ENCODE results near the gene BCAN. TPM values are rescaled to one million over a fixed set of nuclear protein-coding genes. Genes with fewer than 3 reads are reported as not detected.

BCAN gene
- total RNA-seq, 1 experiment from 2014 or later = 3.6 TPM

DNA sequence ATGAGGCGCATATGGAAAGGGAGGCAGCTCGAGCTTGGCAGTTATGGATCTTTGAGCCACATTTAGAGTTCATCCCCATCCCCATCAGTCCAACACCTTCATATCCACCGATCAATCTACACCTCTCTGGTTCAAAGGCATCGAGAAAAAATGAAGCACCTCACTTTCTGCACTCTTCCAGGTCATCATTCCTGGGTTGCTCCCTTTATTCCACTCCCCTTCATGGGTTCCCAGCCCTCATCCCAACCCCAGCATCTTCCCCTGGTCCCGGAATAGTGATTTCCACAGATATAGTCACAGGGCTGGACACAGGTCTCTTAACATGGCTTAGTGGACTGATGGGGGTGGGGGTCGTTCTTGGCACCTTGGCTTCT, 22.3 kb upstream of the BCAN start (continued):
- TF ChIP-seq, protein P1, sequence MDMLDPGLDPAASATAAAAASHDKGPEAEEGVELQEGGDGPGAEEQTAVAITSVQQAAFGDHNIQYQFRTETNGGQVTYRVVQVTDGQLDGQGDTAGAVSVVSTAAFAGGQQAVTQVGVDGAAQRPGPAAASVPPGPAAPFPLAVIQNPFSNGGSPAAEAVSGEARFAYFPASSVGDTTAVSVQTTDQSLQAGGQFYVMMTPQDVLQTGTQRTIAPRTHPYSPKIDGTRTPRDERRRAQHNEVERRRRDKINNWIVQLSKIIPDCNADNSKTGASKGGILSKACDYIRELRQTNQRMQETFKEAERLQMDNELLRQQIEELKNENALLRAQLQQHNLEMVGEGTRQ (CRISPR knock-in tag; IDR thresholded peaks at IDR 0.05) = no peak
- TF ChIP-seq ZNF121 (CRISPR knock-in tag; IDR thresholded peaks at IDR 0.05) = no peak
- TF ChIP-seq, protein P2, sequence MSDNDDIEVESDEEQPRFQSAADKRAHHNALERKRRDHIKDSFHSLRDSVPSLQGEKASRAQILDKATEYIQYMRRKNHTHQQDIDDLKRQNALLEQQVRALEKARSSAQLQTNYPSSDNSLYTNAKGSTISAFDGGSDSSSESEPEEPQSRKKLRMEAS (CRISPR knock-in tag; IDR thresholded peaks at IDR 0.05) = no peak
- TF ChIP-seq, protein P3, sequence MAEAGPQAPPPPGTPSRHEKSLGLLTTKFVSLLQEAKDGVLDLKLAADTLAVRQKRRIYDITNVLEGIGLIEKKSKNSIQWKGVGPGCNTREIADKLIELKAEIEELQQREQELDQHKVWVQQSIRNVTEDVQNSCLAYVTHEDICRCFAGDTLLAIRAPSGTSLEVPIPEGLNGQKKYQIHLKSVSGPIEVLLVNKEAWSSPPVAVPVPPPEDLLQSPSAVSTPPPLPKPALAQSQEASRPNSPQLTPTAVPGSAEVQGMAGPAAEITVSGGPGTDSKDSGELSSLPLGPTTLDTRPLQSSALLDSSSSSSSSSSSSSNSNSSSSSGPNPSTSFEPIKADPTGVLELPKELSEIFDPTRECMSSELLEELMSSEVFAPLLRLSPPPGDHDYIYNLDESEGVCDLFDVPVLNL (CRISPR knock-in tag; IDR thresholded peaks at IDR 0.05; ENCODE audit: borderline replicate concordance, low read depth) = no peak
- TF ChIP-seq ETV6 (CRISPR knock-in tag; IDR thresholded peaks at IDR 0.05) = no peak
- no peak for TF ChIP-seq JUN (CRISPR knock-in tag; IDR thresholded peaks at IDR 0.05)
- TF ChIP-seq ZNF232 (CRISPR knock-in tag; IDR thresholded peaks at IDR 0.05) = no peak
- no peak for TF ChIP-seq NR3C1 (CRISPR knock-in tag; conservative IDR thresholded peaks at IDR 0.05; ENCODE audit: low read depth)
- TF ChIP-seq, protein P4, sequence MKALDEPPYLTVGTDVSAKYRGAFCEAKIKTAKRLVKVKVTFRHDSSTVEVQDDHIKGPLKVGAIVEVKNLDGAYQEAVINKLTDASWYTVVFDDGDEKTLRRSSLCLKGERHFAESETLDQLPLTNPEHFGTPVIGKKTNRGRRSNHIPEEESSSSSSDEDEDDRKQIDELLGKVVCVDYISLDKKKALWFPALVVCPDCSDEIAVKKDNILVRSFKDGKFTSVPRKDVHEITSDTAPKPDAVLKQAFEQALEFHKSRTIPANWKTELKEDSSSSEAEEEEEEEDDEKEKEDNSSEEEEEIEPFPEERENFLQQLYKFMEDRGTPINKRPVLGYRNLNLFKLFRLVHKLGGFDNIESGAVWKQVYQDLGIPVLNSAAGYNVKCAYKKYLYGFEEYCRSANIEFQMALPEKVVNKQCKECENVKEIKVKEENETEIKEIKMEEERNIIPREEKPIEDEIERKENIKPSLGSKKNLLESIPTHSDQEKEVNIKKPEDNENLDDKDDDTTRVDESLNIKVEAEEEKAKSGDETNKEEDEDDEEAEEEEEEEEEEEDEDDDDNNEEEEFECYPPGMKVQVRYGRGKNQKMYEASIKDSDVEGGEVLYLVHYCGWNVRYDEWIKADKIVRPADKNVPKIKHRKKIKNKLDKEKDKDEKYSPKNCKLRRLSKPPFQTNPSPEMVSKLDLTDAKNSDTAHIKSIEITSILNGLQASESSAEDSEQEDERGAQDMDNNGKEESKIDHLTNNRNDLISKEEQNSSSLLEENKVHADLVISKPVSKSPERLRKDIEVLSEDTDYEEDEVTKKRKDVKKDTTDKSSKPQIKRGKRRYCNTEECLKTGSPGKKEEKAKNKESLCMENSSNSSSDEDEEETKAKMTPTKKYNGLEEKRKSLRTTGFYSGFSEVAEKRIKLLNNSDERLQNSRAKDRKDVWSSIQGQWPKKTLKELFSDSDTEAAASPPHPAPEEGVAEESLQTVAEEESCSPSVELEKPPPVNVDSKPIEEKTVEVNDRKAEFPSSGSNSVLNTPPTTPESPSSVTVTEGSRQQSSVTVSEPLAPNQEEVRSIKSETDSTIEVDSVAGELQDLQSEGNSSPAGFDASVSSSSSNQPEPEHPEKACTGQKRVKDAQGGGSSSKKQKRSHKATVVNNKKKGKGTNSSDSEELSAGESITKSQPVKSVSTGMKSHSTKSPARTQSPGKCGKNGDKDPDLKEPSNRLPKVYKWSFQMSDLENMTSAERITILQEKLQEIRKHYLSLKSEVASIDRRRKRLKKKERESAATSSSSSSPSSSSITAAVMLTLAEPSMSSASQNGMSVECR (CRISPR knock-in tag; IDR thresholded peaks at IDR 0.05; ENCODE audit: borderline replicate concordance) = no peak
- TF ChIP-seq NFYB (CRISPR knock-in tag; conservative IDR thresholded peaks at IDR 0.05; ENCODE audit: low read depth) = no peak
- no peak for TF ChIP-seq FOXP1 (CRISPR knock-in tag; IDR thresholded peaks at IDR 0.05; ENCODE audit: borderline replicate concordance)

DNA sequence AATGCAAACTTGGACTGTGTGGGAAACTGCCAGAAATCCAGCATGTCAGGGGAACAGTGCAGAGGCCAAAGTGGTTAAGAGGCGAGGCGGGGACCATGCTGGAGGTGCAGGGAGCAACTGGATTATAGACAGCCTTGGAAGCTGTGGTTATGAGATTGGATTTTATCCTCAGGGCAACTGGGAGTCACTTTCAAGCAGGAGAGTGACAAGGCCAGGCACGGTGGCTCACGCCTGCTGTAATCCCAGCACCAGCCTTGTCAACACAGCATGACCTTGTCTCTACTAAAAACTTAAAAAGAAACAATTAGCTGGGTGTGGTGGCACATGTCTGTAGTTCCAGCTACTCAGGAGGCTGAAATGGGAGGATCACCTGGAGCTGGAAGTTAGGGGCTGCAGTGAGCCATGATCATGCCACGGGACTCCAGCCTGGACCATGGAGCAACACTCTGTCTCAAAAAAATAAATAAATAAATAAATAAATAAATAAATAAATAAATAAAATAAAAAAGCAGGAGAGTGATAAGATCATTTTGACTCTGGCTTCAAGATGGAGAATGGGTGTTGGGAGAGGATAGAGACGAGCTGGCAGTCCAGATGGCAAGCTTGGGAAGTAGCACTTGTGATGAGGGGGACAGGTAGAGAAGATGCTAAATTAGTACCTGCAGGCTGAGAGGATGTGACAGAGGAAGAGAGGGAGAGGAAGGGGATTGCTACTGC, 19.2 kb upstream of the BCAN start:
- Mint-ChIP-seq H3K4me1 (peaks cover 13% of the 10 kb centered on the region), H3K36me3 (no peaks in the 10 kb centered on the region), H3K27ac (no peak overlapping the region), H3K27me3 (ENCODE audit: low read depth) (peaks cover 82% of the 10 kb centered on the region), H3K4me3 (peak overlapping the region; percentile 38), H3K9me3 (no peaks in the 10 kb centered on the region)
- CTCF ChIA-PET = interaction anchor here (0.7 to 13.2 kb wide), 13 partner anchors 9 to 305 kb away, joined by 3 to 365 read pairs (median 18); partner anchors contain the start of genes BCAN, GPATCH4 and NES
- DNase-seq (ENCODE audit: low spot score) = no peak
- no peak for ATAC-seq
- POLR2A ChIA-PET = interaction anchor here (0.7 kb wide), 1 partner anchor 70 kb away, joined by 3 read pairs; no protein-coding TSS in a partner anchor
- TF ChIP-seq RELA (CRISPR knock-in tag; IDR thresholded peaks at IDR 0.05; ENCODE audit: borderline replicate concordance) = no peak
- TF ChIP-seq ZNF219 (CRISPR knock-in tag; IDR thresholded peaks at IDR 0.05; ENCODE audit: borderline replicate concordance) = no peak
- no peak for TF ChIP-seq NFE2L1 (CRISPR knock-in tag; IDR thresholded peaks at IDR 0.05)
- TF ChIP-seq TP53 (CRISPR knock-in tag; IDR thresholded peaks at IDR 0.05) = no peak
- TF ChIP-seq, protein P5, sequence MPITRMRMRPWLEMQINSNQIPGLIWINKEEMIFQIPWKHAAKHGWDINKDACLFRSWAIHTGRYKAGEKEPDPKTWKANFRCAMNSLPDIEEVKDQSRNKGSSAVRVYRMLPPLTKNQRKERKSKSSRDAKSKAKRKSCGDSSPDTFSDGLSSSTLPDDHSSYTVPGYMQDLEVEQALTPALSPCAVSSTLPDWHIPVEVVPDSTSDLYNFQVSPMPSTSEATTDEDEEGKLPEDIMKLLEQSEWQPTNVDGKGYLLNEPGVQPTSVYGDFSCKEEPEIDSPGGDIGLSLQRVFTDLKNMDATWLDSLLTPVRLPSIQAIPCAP (CRISPR knock-in tag; IDR thresholded peaks at IDR 0.05) = no peak
- TF ChIP-seq ZNF263 (CRISPR knock-in tag; IDR thresholded peaks at IDR 0.05; ENCODE audit: low read depth) = no peak
- TF ChIP-seq TEAD4 (CRISPR knock-in tag; IDR thresholded peaks at IDR 0.05) = no peak
- no peak for TF ChIP-seq RORB (CRISPR knock-in tag; IDR thresholded peaks at IDR 0.05)
- no peak for TF ChIP-seq SMAD3 (CRISPR knock-in tag; IDR thresholded peaks at IDR 0.05; ENCODE audit: borderline replicate concordance)
- no peak for TF ChIP-seq KAT7 (CRISPR knock-in tag; IDR thresholded peaks at IDR 0.05; ENCODE audit: borderline replicate concordance)
- TF ChIP-seq, protein P6, sequence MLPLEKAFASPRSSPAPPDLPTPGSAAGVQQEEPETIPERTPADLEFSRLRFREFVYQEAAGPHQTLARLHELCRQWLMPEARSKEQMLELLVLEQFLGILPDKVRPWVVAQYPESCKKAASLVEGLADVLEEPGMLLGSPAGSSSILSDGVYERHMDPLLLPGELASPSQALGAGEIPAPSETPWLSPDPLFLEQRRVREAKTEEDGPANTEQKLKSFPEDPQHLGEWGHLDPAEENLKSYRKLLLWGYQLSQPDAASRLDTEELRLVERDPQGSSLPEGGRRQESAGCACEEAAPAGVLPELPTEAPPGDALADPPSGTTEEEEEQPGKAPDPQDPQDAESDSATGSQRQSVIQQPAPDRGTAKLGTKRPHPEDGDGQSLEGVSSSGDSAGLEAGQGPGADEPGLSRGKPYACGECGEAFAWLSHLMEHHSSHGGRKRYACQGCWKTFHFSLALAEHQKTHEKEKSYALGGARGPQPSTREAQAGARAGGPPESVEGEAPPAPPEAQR (CRISPR knock-in tag; IDR thresholded peaks at IDR 0.05) = no peak
- TF ChIP-seq, protein P7, sequence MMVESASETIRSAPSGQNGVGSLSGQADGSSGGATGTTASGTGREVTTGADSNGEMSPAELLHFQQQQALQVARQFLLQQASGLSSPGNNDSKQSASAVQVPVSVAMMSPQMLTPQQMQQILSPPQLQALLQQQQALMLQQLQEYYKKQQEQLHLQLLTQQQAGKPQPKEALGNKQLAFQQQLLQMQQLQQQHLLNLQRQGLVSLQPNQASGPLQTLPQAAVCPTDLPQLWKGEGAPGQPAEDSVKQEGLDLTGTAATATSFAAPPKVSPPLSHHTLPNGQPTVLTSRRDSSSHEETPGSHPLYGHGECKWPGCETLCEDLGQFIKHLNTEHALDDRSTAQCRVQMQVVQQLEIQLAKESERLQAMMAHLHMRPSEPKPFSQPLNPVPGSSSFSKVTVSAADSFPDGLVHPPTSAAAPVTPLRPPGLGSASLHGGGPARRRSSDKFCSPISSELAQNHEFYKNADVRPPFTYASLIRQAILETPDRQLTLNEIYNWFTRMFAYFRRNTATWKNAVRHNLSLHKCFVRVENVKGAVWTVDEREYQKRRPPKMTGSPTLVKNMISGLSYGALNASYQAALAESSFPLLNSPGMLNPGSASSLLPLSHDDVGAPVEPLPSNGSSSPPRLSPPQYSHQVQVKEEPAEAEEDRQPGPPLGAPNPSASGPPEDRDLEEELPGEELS (CRISPR knock-in tag; IDR thresholded peaks at IDR 0.05) = no peak
- TF ChIP-seq GTF2I (CRISPR knock-in tag; conservative IDR thresholded peaks at IDR 0.05) = no peak
